Superior temporal gyrus (tissue), 1 donor: Measurements from ENCODE around the gene BRSK2.
"Not testable (repeated sequence)": the region's sequence is repeated elsewhere in the genome, so short reads cannot be mapped to it uniquely, and the experiment has no call there.

ENCODE experiments used
- DNase-seq: peaks from one replicate; pipeline ENCODE4 v3.0.0-alpha.2; 2016; ENCODE audit errors: extremely low spot score

The BRSK2 gene

GRCh38 chr11:1354125-1354938 lies 35.4 kb upstream of the BRSK2 start:
- DNase-seq, result no peak

- DNase-seq, result no peak
Observed at GRCh38 chr11:1356007-1356435, 33.7 kb upstream of the BRSK2 start.

- DNase-seq, result no peak
Observed at GRCh38 chr11:1356478-1356960, 33.2 kb upstream of the BRSK2 start.

GRCh38 chr11:1358286-1358685 lies 31.4 kb upstream of the BRSK2 start:
- no peak for DNase-seq

- not testable (repeated sequence) for DNase-seq
Observed at GRCh38 chr11:1358931-1359330, 30.8 kb upstream of the BRSK2 start.

GRCh38 chr11:1359556-1359955 lies 30.2 kb upstream of the BRSK2 start:
- no peak for DNase-seq

- DNase-seq, result no peak
Observed at GRCh38 chr11:1360181-1360834, 29.4 kb upstream of the BRSK2 start.

- DNase-seq, result no peak
Observed at GRCh38 chr11:1360835-1361357, 28.8 kb upstream of the BRSK2 start.

- DNase-seq, result no peak
Observed at GRCh38 chr11:1361882-1362281, 27.9 kb upstream of the BRSK2 start.

GRCh38 chr11:1367721-1368120 lies 22.0 kb upstream of the BRSK2 start:
- DNase-seq, result no peak

- DNase-seq, result no peak
Observed at GRCh38 chr11:1368216-1368615, 21.5 kb upstream of the BRSK2 start.

- DNase-seq, result no peak
Observed at GRCh38 chr11:1368966-1369365, 20.8 kb upstream of the BRSK2 start.

GRCh38 chr11:1369371-1370005 lies 20.2 kb upstream of the BRSK2 start:
- DNase-seq, result no peak

- DNase-seq, result no peak
Observed at GRCh38 chr11:1370186-1371025, 19.3 kb upstream of the BRSK2 start.

GRCh38 chr11:1371026-1371325 lies 18.8 kb upstream of the BRSK2 start:
- DNase-seq, result no peak

GRCh38 chr11:1371377-1371776 lies 18.4 kb upstream of the BRSK2 start:
- no peak for DNase-seq

- DNase-seq, result no peak
Observed at GRCh38 chr11:1371836-1372465, 17.8 kb upstream of the BRSK2 start.

- no peak for DNase-seq
Observed at GRCh38 chr11:1372660-1373059, 17.1 kb upstream of the BRSK2 start.

- no peak for DNase-seq
Observed at GRCh38 chr11:1373536-1374214, 16.1 kb upstream of the BRSK2 start.

GRCh38 chr11:1375161-1375954 lies 14.4 kb upstream of the BRSK2 start:
- no peak for DNase-seq
